ENCODE results near the gene CCL5.

DNA sequence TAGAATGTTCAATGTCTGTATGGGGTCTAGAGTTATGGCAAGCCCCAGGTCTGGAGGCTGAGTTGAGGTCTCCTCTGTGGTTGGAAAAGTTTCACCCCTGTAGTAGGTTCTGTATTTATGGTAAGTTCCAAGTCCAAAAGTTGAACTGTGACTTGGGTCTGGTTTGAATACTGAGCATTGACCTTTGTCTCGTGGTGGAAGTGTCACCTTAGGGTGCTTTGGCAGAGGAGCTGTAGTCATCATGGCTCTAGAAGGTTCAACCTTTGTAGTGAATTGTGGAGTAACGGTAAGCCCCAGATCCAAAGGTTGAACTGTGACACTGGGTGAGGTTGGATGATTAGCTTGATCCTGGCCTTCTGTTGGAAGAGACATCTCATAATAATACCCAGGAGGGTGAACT lies 32.8 kb upstream of the CCL5 start:
- TF ChIP-seq CTBP1 (IDR thresholded peaks at IDR 0.05; ENCODE audit: borderline replicate concordance) (no peak), ZNF384 (IDR thresholded peaks at IDR 0.05) (no peak), TARDBP (IDR thresholded peaks at IDR 0.05) (no peak), HDGF (IDR thresholded peaks at IDR 0.05; ENCODE audit: borderline replicate concordance) (no peak), PKNOX1 (IDR thresholded peaks at IDR 0.05) (no peak), ELF4 (IDR thresholded peaks at IDR 0.05) (no peak), SUZ12 (IDR thresholded peaks at IDR 0.05) (no peak), ARNT (IDR thresholded peaks at IDR 0.05) (no peak), BHLHE40 (IDR thresholded peaks at IDR 0.05; ENCODE audit: borderline replicate concordance) (no peak), LEF1 (IDR thresholded peaks at IDR 0.05; ENCODE audit: borderline replicate concordance) (no peak), FOXM1 (IDR thresholded peaks at IDR 0.05; ENCODE audit: borderline replicate concordance) (no peak), SP1 (IDR thresholded peaks at IDR 0.05) (no peak), L3MBTL2 (conservative IDR thresholded peaks at IDR 0.05) (no peak)
